Measurements from ENCODE around the gene EFNA5. TPM values are rescaled to one million over a fixed set of nuclear protein-coding genes. Genes with fewer than 3 reads are reported as not detected.

Gene EFNA5
- total RNA-seq, 1 experiment from 2014 or later = 0.22 TPM

- Histone ChIP-seq H3K9me3 (ENCODE audit: control insufficient read depth in 1 of 2, insufficient read depth in 1 of 2, low read depth in 1 of 2, low read length in 2 of 2) (no peaks in the 10 kb centered on the region), H4K20me1 (ENCODE audit: insufficient read depth) (no peaks in the 10 kb centered on the region; the same call in 1 of the 2 replicates), H3K9ac (ENCODE audit: low read length) (no peak overlapping the region), H3K27me3 (ENCODE audit: insufficient read depth, low read length) (no peaks in the 10 kb centered on the region), H3K4me1 (ENCODE audit: control insufficient read depth in 1 of 2, insufficient read depth in 2 of 2, low read length in 2 of 2) (no peaks in the 10 kb centered on the region), H3K79me2 (ENCODE audit: insufficient read depth, low read length) (no peaks in the 10 kb centered on the region), H3K4me3 (replicated peaks in 1 of 2; ENCODE audit: low read depth in 1 of 2, low read length in 2 of 2) (no peak overlapping the region), H3K9me2 (ENCODE audit: insufficient read depth) (no peaks in the 10 kb centered on the region), H3K36me3 (ENCODE audit: control insufficient read depth in 1 of 2, insufficient read depth in 2 of 2, low read length in 2 of 2) (no peaks in the 10 kb centered on the region), H3K27ac (ENCODE audit: low read depth, low read length) (no peak overlapping the region), H3K4me2 (ENCODE audit: low read length) (no peak overlapping the region), H2AFZ (ENCODE audit: low read depth, low read length, poor library complexity, severe bottlenecking) (no peak overlapping the region)
- DNase-seq (ENCODE audit: low read depth, low spot score) (no peak), ATAC-seq (no peak)
- intact Hi-C loops (cut with micrococcal nuclease) = no loop called here
- ChIA-PET POLR2A (no interaction called here), RAD21 (ENCODE audit: low non-redundant PET in 1 of 2, low total read pairs in 2 of 2, uncharacterized antibody in 2 of 2, unreplicated experiment in 2 of 2) (no interaction called here), CTCF (no interaction called here)
- TF ChIP-seq SRF (IDR thresholded peaks at IDR 0.05; ENCODE audit: low read depth) = no peak
- no TSS peak for BruUV-seq (replicated peaks)
Observed at GRCh38 chr5:107646418-107646817, 24.3 kb downstream of the EFNA5 start.

- no peak overlapping the region for H3K9ac ChIP-seq (ENCODE audit: low read length)
- ATAC-seq (no peak), DNase-seq (ENCODE audit: low read depth, low spot score) (no peak)
- no peaks in the 10 kb centered on the region for H3K36me3 ChIP-seq (ENCODE audit: control insufficient read depth in 1 of 2, insufficient read depth in 2 of 2, low read length in 2 of 2)
- no peak overlapping the region for H2AFZ ChIP-seq (ENCODE audit: low read depth, low read length, poor library complexity, severe bottlenecking)
- ChIA-PET POLR2A (no interaction called here), CTCF (no interaction called here), RAD21 (ENCODE audit: low non-redundant PET in 1 of 2, low total read pairs in 2 of 2, uncharacterized antibody in 2 of 2, unreplicated experiment in 2 of 2) (no interaction called here)
- H3K4me2 ChIP-seq (ENCODE audit: low read length) = no peak overlapping the region
- H3K4me1 ChIP-seq (ENCODE audit: control insufficient read depth in 1 of 2, insufficient read depth in 2 of 2, low read length in 2 of 2) = no peaks in the 10 kb centered on the region
- intact Hi-C loops (cut with micrococcal nuclease) = no loop called here
- no TSS peak for BruUV-seq (replicated peaks)
- no peaks in the 10 kb centered on the region for H3K27me3 ChIP-seq (ENCODE audit: insufficient read depth, low read length)
- H3K79me2 ChIP-seq (ENCODE audit: insufficient read depth, low read length) = no peaks in the 10 kb centered on the region
- H3K27ac ChIP-seq (ENCODE audit: low read depth, low read length) = no peak overlapping the region
- no peaks in the 10 kb centered on the region for H3K9me3 ChIP-seq (ENCODE audit: control insufficient read depth in 1 of 2, insufficient read depth in 1 of 2, low read depth in 1 of 2, low read length in 2 of 2)
- TF ChIP-seq TCF7L2 (IDR thresholded peaks at IDR 0.05; ENCODE audit: borderline replicate concordance, extremely low read depth, insufficient read depth, insufficient read length) (no peak), REST (IDR thresholded peaks at IDR 0.05; ENCODE audit: low read depth) (no peak), FOSL1 (IDR thresholded peaks at IDR 0.05; ENCODE audit: low read depth) (no peak), ZBTB33 (IDR thresholded peaks at IDR 0.05; ENCODE audit: extremely low read depth, insufficient replicate concordance, low read length) (no peak), SIN3A (IDR thresholded peaks at IDR 0.05; ENCODE audit: low read depth) (no peak)
- H3K4me3 ChIP-seq (replicated peaks in 1 of 2; ENCODE audit: low read depth in 1 of 2, low read length in 2 of 2) = no peak overlapping the region
- no peaks in the 10 kb centered on the region for H3K9me2 ChIP-seq (ENCODE audit: insufficient read depth)
- no peaks in the 10 kb centered on the region for H4K20me1 ChIP-seq (ENCODE audit: insufficient read depth)
Observed at GRCh38 chr5:107640568-107640967, 30.2 kb downstream of the EFNA5 start.
